ENCODE measurements around the gene PBX1.

Gene PBX1

GRCh38 chr1:164564378-164564777 is 5.4 kb downstream of the PBX1 start:
- no peak for DNase-seq

- no peak for DNase-seq
Measured at GRCh38 chr1:164565357-164565756, 6.4 kb downstream of the PBX1 start.

GRCh38 chr1:164567774-164568173 is 8.8 kb downstream of the PBX1 start:
- no peak for DNase-seq

- no peak for DNase-seq
Measured at GRCh38 chr1:164569241-164569640, 10.3 kb downstream of the PBX1 start.

- DNase-seq: no peak
Measured at GRCh38 chr1:164569866-164570265, 10.9 kb downstream of the PBX1 start.

GRCh38 chr1:164571333-164571732 is 12.3 kb downstream of the PBX1 start:
- no peak for DNase-seq

- no peak for DNase-seq
Measured at GRCh38 chr1:164575356-164575886, 16.4 kb downstream of the PBX1 start.

GRCh38 chr1:164576291-164577271 is 17.6 kb downstream of the PBX1 start:
- DNase-seq: no peak

- DNase-seq: no peak
Measured at GRCh38 chr1:164577291-164577690, 18.3 kb downstream of the PBX1 start.

- DNase-seq: no peak
Measured at GRCh38 chr1:164578479-164579200, 19.7 kb downstream of the PBX1 start.

GRCh38 chr1:164579381-164579780 is 20.4 kb downstream of the PBX1 start:
- no peak for DNase-seq

GRCh38 chr1:164581762-164582161 is 22.8 kb downstream of the PBX1 start:
- DNase-seq: no peak

GRCh38 chr1:164583196-164583595 is 24.2 kb downstream of the PBX1 start:
- DNase-seq: no peak

- DNase-seq: no peak
Measured at GRCh38 chr1:164583835-164584539, 25.0 kb downstream of the PBX1 start.

GRCh38 chr1:164586591-164586990 is 27.6 kb downstream of the PBX1 start:
- no peak for DNase-seq

GRCh38 chr1:164587617-164588501 is 28.9 kb downstream of the PBX1 start:
- DNase-seq: no peak

GRCh38 chr1:164588516-164589341 is 29.7 kb downstream of the PBX1 start:
- DNase-seq: no peak

- DNase-seq: no peak
Measured at GRCh38 chr1:164589408-164589807, 30.4 kb downstream of the PBX1 start.

GRCh38 chr1:164589961-164590507 is 31.1 kb downstream of the PBX1 start:
- no peak for DNase-seq

- no peak for DNase-seq
Measured at GRCh38 chr1:164590592-164590991, 31.6 kb downstream of the PBX1 start.

GRCh38 chr1:164591858-164592257 is 32.9 kb downstream of the PBX1 start:
- no peak for DNase-seq

Data from activated CD4-positive, alpha-beta T cell treated with anti-CD3 and anti-CD28 coated beads for 1 hour (primary cell).